GM21619 (cell line): ENCODE measurements around the gene OPN5.

Source experiments
- ATAC-seq: cut with Tn5 transposase; IDR thresholded peaks from one replicate; pipeline ENCODE4 v1.9.1; 2021; ENCODE audit not compliant: unreplicated experiment

Gene OPN5

GRCh38 chr6:47852727-47853126 is 70.9 kb downstream of the OPN5 start:
- ATAC-seq = no peak

- ATAC-seq = no peak
Observed at GRCh38 chr6:47853766-47854165, 71.9 kb downstream of the OPN5 start.

- no peak for ATAC-seq
Observed at GRCh38 chr6:47854971-47855370, 73.1 kb downstream of the OPN5 start.

GRCh38 chr6:47859175-47859574 is 77.3 kb downstream of the OPN5 start:
- ATAC-seq = no peak

- no peak for ATAC-seq
Observed at GRCh38 chr6:47862731-47863130, 80.9 kb downstream of the OPN5 start.

GRCh38 chr6:47865206-47865605 is 83.4 kb downstream of the OPN5 start:
- ATAC-seq = no peak

GRCh38 chr6:47875593-47875992 is 93.8 kb downstream of the OPN5 start:
- no peak for ATAC-seq
